HFF-Myc (cell line): Measurements from ENCODE around the gene UGT2A3.

Experiments used
- DNase-seq: peaks from one replicate; pipeline ENCODE4 v3.0.0-alpha.2; 2011; ENCODE audit warnings: low read depth; ENCODE audit errors: extremely low read depth
- H3K4me3 ChIP-seq: replicated peaks from 2 replicates; pipeline ENCODE4 v1.5.1; 2011; ENCODE audit warnings: low read depth, mild to moderate bottlenecking, control low read depth, low read length
- TF ChIP-seq, protein P1 (sequence below): IDR thresholded peaks from 2 replicates; pipeline ENCODE4 v1.5.1; 2012; ENCODE audit warnings: mild to moderate bottlenecking, low read depth, low read length, control low read depth; ENCODE audit errors: missing control alignments

The UGT2A3 gene

DNA sequence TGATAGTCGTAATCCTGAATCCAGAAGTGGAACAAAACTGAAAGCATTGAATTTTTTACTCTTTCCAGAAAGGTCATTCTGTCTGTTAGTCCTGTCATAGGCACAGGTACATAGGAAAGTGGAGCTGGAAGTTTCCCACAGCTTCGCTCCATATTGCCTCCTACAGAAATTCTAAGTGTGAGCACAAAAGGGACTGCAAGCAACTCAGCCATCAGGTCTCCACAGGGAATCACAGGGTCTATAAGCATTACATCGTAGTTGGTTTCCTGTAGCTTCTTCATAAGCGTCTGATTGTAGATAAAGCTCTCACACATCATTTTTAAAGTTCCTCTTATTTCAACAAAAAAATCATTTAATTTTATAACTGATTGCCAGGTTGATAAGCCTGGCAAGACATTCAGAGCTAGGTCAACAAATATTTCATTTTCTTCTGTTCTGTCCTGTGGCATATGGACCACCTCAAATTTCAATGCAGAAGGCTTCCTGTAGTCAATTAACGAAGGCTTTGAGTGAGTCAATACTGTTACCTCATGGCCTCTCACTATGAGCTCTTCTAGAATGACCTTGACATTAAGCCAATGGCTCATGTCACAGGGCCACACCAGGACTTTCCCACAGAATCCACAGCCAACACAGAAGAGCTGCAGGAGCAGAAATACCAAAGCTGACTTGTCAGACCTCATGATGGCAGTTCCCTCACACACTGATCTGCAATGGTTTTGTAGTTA lies at the start of gene UGT2A3:
UGT2A3 (minus strand) TSS at position 727 of the 728 bp plus-strand sequence; CDS start at position 683, 44 bp downstream.
- no peak for DNase-seq
- H3K4me3 ChIP-seq: no peak within 1 kb of the TSS
- TF ChIP-seq, protein P1, sequence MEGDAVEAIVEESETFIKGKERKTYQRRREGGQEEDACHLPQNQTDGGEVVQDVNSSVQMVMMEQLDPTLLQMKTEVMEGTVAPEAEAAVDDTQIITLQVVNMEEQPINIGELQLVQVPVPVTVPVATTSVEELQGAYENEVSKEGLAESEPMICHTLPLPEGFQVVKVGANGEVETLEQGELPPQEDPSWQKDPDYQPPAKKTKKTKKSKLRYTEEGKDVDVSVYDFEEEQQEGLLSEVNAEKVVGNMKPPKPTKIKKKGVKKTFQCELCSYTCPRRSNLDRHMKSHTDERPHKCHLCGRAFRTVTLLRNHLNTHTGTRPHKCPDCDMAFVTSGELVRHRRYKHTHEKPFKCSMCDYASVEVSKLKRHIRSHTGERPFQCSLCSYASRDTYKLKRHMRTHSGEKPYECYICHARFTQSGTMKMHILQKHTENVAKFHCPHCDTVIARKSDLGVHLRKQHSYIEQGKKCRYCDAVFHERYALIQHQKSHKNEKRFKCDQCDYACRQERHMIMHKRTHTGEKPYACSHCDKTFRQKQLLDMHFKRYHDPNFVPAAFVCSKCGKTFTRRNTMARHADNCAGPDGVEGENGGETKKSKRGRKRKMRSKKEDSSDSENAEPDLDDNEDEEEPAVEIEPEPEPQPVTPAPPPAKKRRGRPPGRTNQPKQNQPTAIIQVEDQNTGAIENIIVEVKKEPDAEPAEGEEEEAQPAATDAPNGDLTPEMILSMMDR: no peak

DNA sequence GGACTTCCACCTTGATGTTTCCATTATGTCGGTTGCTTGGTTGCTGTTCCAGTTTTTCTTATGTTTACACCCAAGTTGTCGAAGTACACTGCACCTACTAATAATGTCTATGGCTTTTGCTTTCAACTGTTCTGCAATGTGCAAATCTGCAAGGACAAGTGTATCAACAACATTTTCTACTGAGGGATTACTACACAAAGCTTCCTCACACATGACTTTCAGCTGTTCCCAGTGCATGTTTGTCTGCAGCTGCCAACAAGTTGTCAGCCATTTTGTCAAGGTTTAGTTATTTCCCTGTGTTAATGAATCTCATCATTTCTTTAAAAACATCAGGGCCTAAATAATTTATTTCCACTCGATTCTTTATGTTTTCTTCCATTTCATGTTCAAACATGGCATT lies 45.4 kb upstream of the UGT2A3 start:
- DNase-seq: no peak
- H3K4me3 ChIP-seq: no peak overlapping the region
- TF ChIP-seq, protein P1: no peak

DNA sequence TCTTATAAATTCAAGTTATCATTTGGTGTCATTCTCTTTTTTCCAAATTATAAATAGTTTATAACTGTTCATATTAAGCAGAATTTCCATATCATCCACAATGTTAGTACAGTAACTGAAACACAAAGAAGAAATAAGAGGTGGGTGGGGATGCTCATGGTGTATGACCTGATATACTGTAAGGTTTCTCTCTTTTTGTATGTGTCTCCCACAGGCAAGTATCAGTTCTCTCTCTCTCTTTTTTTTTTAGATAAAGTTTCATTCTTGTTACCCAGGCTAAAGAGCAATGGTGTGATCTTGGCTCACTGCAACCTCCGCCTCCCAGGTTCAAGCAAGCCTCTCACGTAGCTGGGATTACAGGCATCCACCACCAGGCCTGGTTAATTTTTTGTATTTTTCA lies 43.7 kb upstream of the UGT2A3 start:
- no peak overlapping the region for H3K4me3 ChIP-seq
- DNase-seq: no peak
- TF ChIP-seq, protein P1: no peak

DNA sequence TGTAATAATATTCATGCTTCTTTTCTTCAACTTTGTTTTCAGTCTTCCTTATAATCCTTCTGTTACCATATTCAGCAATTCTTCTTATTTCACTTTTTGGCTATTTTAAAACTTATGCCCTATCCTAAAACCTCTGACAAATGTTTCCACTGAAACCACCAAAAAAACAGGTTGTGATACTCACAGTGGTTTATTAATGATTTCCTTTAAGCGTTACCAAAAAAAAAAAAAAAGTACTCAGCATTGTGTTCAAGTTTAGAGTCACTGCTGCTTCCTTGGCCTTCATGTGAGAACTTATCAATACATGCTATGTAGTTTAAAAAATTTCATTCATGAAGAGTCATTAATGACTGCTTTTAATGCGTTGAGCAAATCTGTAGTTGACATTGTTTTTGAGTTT lies 35.4 kb upstream of the UGT2A3 start:
- TF ChIP-seq, protein P1: no peak
- DNase-seq: no peak
- H3K4me3 ChIP-seq: no peak overlapping the region

DNA sequence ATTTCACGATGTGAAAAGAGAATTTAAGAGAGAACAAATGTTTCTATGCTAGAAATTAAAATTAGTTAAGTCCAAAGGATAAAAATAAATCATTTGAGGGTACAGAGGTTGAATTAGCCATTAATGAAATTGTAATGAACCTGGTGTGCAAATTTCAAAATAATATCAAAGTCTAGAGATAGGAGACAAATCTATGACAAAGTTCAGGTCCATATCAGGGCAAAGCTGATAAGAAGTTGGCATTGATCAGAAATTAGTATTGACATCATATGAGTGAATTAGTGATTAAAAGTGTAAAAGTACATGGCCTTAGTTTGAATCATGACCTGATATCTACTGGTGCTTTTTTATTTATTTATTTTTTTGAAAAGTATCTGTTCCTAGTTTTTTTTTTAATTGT lies 33.8 kb upstream of the UGT2A3 start:
- DNase-seq: no peak
- TF ChIP-seq, protein P1: no peak

DNA sequence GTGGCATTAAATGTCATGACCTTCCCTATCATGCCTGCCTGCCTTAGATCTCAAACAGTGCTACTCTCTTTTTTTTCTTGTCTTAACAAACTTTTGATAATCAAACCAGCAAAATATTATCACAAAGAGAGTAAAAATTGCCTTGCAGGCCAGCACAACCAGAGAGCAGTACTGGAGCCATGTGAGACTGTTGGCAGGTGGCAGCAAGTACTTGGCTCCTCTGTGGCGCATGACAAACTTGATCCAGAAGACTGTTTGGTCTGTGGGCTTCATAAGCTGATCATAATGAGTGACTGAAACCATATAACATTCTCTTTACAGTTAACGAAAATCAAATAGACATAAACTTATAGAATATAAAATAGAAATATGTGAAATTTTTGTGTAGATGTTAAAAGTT lies 33.3 kb upstream of the UGT2A3 start:
- no peak for DNase-seq
- no peak overlapping the region for H3K4me3 ChIP-seq
- TF ChIP-seq, protein P1: no peak

More for the DNA sequence above, 33.8 kb upstream of the UGT2A3 start:
- no peak overlapping the region for H3K4me3 ChIP-seq

DNA sequence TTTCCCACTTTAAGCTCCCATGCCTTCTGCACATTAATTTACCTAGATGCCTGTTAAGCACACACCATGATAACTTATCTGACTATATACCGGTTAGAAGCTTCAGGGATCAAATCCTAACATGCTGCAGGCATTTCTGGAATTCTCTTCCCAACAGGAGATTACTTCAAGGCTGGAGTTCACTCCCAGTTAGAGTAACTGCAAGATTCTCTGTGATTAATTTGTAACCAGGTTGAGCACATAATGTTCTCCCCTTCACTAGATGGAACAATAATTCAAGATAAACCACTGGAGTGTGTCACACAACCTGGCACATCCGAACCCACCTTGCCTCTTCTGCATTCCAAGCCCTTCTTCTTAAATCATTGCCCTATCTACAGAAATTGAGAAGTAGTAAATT lies 11.8 kb upstream of the UGT2A3 start:
- H3K4me3 ChIP-seq: no peak overlapping the region
- no peak for DNase-seq
- TF ChIP-seq, protein P1: no peak
